ENCODE data around the gene IL4. TPM values are rescaled to one million over a fixed set of nuclear protein-coding genes. Genes with fewer than 3 reads are reported as not detected.

Gene IL4
- total and polyA plus RNA-seq, 2 experiments from 2014 or later, result not detected

GRCh38 chr5:132684922-132685720 lies 11.3 kb downstream of the IL4 start:
- ATAC-seq, result no peak
- Mint-ChIP-seq H3K36me3 (ENCODE audit: low read depth) (no peaks in the 10 kb centered on the region), H3K27ac (no peak overlapping the region), H3K27me3 (ENCODE audit: insufficient read depth, low read depth, poor library complexity) (peaks cover 4% of the 10 kb centered on the region), H3K9me3 (no peaks in the 10 kb centered on the region), H3K4me1 (peaks cover 3% of the 10 kb centered on the region), H3K4me3 (no peak overlapping the region)
- Histone ChIP-seq H2AFZ (no peak overlapping the region), H4K20me1 (replicated peaks; ENCODE audit: insufficient read depth) (no peaks in the 10 kb centered on the region), H3K4me1 (ENCODE audit: insufficient read depth) (no peaks in the 10 kb centered on the region), H3K27ac (ENCODE audit: low read depth) (no peak overlapping the region), H3K27me3 (ENCODE audit: insufficient read depth) (no peaks in the 10 kb centered on the region), H3K79me2 (replicated peaks; ENCODE audit: insufficient read depth) (no peaks in the 10 kb centered on the region), H3K9me2 (ENCODE audit: insufficient read depth) (no peaks in the 10 kb centered on the region), H3K4me3 (no peak overlapping the region), H3F3A (replicated peaks; ENCODE audit: low read depth) (no peaks in the 10 kb centered on the region), H3K4me2 (no peak overlapping the region), H3K36me3 (ENCODE audit: insufficient read depth) (no peaks in the 10 kb centered on the region)
- TF ChIP-seq ETS1 (IDR thresholded peaks at IDR 0.05), result no peak
- no peak for TF ChIP-seq STAT1 (IDR thresholded peaks at IDR 0.05; ENCODE audit: unreplicated experiment)
- no peak for TF ChIP-seq EZH2 (IDR thresholded peaks at IDR 0.05; ENCODE audit: low read depth, unreplicated experiment)
- TF ChIP-seq CREB1 (CRISPR knock-in tag; IDR thresholded peaks at IDR 0.05; ENCODE audit: low read depth), result no peak
- TF ChIP-seq JUNB (IDR thresholded peaks at IDR 0.05; ENCODE audit: unreplicated experiment), result no peak
- TF ChIP-seq POLR2AphosphoS5 (IDR thresholded peaks at IDR 0.05; ENCODE audit: low read depth), result no peak
- no peak for TF ChIP-seq ZNF114 (CRISPR knock-in tag; IDR thresholded peaks at IDR 0.05)
- no peak for DNase-seq (ENCODE audit: low spot score)

GRCh38 chr5:132686193-132686592 lies 12.4 kb downstream of the IL4 start:
- Histone ChIP-seq H3K9me2 (ENCODE audit: insufficient read depth) (no peaks in the 10 kb centered on the region), H3K4me2 (no peak overlapping the region), H3K27ac (ENCODE audit: low read depth) (no peak overlapping the region), H2AFZ (no peak overlapping the region), H3K79me2 (replicated peaks; ENCODE audit: insufficient read depth) (no peaks in the 10 kb centered on the region), H3K4me1 (ENCODE audit: insufficient read depth) (no peaks in the 10 kb centered on the region), H3K36me3 (ENCODE audit: insufficient read depth) (no peaks in the 10 kb centered on the region), H3K4me3 (no peak overlapping the region), H3F3A (replicated peaks; ENCODE audit: low read depth) (no peaks in the 10 kb centered on the region), H4K20me1 (replicated peaks; ENCODE audit: insufficient read depth) (no peaks in the 10 kb centered on the region), H3K27me3 (ENCODE audit: insufficient read depth) (no peaks in the 10 kb centered on the region)
- peaks cover 5% of the 10 kb centered on the region for H3K27me3 Mint-ChIP-seq (ENCODE audit: insufficient read depth, low read depth, poor library complexity)
- H3K9me3 Mint-ChIP-seq, result no peaks in the 10 kb centered on the region
- DNase-seq (ENCODE audit: low spot score), result no peak
- H3K36me3 Mint-ChIP-seq (ENCODE audit: low read depth), result no peaks in the 10 kb centered on the region
- H3K27ac Mint-ChIP-seq, result no peak overlapping the region; the same call in 1 of the 2 replicates
- H3K4me1 Mint-ChIP-seq, result no peaks in the 10 kb centered on the region; the same call in 2 of the 3 replicates
- no peak for ATAC-seq
- no peak overlapping the region for H3K4me3 Mint-ChIP-seq
- no peak for TF ChIP-seq REST (IDR thresholded peaks at IDR 0.05; ENCODE audit: unreplicated experiment)
- no peak for TF ChIP-seq STAT1 (IDR thresholded peaks at IDR 0.05; ENCODE audit: unreplicated experiment)
- TF ChIP-seq EZH2 (IDR thresholded peaks at IDR 0.05; ENCODE audit: low read depth, unreplicated experiment), result no peak
- TF ChIP-seq ETS1 (IDR thresholded peaks at IDR 0.05), result no peak
